Frontal cortex (tissue), 4 donors: Measurements from ENCODE around the gene C19orf85. TPM values are rescaled to one million over a fixed set of nuclear protein-coding genes. Genes with fewer than 3 reads are reported as not detected.

Experiments used
- DNase-seq, 2 donors: peaks; one replicate each; pipeline ENCODE4 v3.0.0; 2012; ENCODE audit warnings: low spot score in 2 of 2
- FAIRE-seq: peaks from 2 replicates; lab custom pipeline; 2012; peaks lifted over from hg19 to GRCh38; lab: Jason Lieb, UNC
- total RNA-seq: library from RNA; depleted of rRNA; stranded (reverse); fragments of >200 nt; gene quantifications from one replicate; pipeline ENCODE4 v1.2.3, GENCODE V29; 2014
- donor health status: control.
- donor health status: control.
- donor health status: control.

Gene C19orf85
- total RNA-seq, 1 donor from 2014 or later: not detected

- FAIRE-seq: no peak
- DNase-seq: no peak
Measured at GRCh38 chr19:55479451-55480230, 15.1 kb upstream of the C19orf85 start.

GRCh38 chr19:55479045-55479444 is 14.5 kb upstream of the C19orf85 start:
- DNase-seq (no peak), FAIRE-seq (no peak)

DNA sequence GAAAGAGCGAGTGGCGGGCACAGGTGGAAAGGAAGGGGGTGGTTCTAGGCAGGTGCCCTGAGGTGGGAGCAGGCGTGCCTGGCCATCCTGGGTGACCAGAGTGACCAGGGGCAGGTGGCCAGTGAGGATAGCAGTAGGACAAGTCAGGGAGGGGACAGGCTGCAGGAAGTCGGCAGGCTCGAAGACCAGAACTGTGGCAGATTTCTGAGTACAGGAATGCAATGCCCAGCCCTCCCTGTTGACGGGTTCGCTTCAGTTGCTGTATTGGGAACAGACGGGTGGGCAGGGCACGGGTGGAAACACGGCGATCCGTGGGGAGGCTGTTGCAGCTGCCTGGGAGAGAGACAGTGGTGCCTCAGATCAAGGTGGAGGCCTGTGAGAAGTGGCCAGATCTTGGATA is 13.8 kb upstream of the C19orf85 start:
- FAIRE-seq: no peak
- DNase-seq: no peak

GRCh38 chr19:55477905-55478304 is 13.4 kb upstream of the C19orf85 start:
- FAIRE-seq (no peak), DNase-seq (no peak)

DNA sequence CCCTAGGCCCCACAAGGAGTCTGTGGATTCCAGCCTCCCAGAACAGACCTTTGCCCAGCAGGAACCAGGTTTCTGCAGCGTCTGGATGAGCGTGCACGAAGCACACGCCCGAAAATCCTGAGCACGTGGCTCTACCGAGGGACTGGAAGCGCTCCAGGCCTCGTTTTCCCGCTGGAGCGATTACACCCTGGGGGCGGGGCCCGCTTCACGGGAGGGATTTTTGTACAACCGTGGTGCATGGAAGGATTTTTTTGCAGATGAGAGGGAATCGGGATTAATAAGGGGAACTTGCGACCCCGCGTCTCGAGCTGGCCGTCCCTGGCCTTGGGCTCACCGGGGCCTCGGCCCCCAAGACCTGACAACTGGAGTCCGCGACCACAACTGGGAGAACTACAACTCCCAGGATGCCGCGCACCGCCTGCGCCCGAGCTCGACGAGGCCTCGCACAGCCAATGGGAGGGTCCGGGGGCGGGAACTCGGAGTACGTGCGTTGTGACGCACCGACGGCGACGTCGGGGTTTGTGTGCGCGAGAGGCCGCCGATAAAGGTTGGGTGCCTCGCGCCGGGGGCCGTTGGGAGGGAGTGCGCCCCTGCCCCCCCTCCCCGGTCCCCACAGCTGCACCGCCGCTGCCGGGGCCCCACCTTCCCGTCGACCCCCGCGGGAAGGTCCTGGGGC is 11.7 kb upstream of the C19orf85 start, which contains the start of gene ZNF628:
ZNF628 (plus strand) TSS at position 518 of the 676 bp plus-strand sequence. CDS start 3,294 bp downstream, outside the sequence.
- peak; percentile 99 to 100 for DNase-seq
- no peak for FAIRE-seq

- FAIRE-seq: no peak
- no peak for DNase-seq
Measured at GRCh38 chr19:55474269-55475265, 10.0 kb upstream of the C19orf85 start.

- no peak for FAIRE-seq
- no peak for DNase-seq
Measured at GRCh38 chr19:55473225-55474012, 8.9 kb upstream of the C19orf85 start.

DNA sequence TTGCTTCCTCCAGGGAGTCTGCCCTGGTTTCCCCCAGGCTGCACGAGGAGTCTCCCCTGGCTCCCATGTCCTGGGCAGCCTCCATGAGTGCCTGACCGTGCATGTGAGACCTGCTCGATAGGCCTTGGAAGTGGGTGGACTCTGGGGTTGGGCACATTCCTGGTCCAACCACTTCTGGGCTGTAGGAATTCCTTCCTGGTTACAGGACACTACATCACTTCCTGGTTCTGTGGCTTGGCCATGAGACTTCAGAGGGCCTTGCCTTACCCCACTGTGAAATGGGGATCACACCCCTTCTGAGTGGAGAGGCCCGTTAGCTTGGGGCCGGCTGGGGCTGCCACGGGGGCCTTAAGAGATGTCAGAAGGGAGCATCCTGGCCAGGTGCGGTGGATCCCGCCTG is 7.9 kb upstream of the C19orf85 start:
- DNase-seq: no peak
- no peak for FAIRE-seq

GRCh38 chr19:55471266-55471665 is 6.7 kb upstream of the C19orf85 start:
- no peak for DNase-seq
- FAIRE-seq: no peak

GRCh38 chr19:55468054-55468393 is 3.5 kb upstream of the C19orf85 start:
- DNase-seq (no peak), FAIRE-seq (no peak)

- FAIRE-seq (no peak), DNase-seq (peak in 1 of 2 donors; percentile 86)
Measured at GRCh38 chr19:55467236-55468053, 2.9 kb upstream of the C19orf85 start.

GRCh38 chr19:55466241-55466614 is 1.7 kb upstream of the C19orf85 start:
- DNase-seq: no peak

DNA sequence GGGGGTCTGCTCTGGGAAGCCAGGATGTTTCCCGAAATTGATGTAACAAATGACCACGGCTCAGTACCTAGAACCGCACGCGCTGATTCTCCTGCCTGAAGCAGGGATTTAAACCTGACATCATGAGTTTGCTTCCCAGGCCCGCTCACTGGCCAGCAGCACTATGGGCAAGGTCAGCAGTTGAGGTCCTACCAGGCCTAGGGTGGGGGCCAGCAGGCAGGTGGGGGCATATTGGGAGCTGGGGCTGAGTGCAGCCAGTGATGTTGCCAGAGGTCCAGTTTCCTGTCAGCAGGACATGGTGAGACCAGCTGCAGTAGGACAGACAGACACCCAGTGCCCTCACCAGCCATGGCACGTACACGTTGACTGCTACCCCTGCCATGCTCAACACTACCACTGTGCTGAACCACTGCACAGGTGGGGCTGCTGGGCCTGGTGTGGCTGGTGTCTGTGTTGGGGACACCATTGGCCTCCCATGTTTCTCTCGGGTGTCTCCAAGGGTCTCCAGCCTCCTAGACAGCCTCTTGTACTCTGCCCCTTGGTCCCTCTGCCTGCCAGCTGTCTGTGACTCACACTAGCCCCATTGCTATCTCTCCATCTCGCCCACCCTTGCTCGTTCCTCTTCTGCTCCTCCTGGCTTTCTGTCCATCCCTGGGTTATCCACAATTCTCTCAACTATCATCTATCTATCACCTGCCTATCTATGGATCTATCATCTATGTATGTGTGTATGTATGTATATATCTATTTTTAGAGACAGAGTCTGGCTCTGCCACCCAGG is 1.1 kb upstream of the C19orf85 start:
- DNase-seq: no peak
- no peak for FAIRE-seq

More at GRCh38 chr19:55466241-55466614, 1.7 kb upstream of the C19orf85 start:
- no peak for FAIRE-seq

- DNase-seq (no peak), FAIRE-seq (no peak)
Measured at GRCh38 chr19:55464039-55464661, 401 bp downstream of the C19orf85 start.

DNA sequence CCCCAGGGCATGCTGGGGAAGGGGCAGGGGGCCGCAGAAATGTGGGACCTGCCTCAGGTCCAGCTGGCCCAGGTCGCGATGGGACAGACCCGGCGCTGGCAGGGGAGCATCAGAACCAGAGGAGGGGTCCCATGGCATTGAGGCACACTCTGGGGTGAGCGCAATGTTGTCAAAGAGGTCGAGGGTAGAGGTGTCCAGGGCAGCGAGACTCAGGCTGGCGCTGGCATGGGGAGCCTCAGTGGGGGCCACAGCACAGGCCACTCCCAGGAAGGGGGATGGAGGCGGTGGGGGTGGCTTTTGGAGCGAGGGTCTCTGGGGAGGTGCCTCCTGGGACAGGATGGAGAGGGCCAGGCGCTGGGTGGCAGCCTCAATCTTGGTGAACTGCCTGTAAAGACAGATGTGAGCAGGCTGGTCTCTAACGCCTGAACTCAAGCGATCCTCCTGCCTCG is 944 bp downstream of the C19orf85 start:
- DNase-seq: no peak

DNA sequence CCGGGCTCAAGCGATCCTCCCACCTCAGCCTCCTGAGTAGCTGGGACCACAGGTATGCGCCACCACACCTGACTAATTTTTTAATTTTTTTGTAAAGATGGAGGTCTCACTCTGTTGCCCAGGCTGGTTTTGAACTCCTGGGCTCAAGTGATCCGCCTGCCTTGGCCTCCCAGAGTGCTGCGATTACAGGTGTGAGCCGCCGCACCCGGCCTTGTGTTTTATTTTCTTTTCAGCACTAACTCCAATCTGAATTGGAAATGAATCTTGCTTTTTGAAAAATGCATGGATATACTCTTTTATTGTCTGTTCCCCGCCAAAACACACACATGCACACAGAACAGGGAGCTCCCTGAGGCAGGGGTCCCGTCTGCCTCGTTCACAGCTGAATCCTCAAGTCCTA is 1.8 kb downstream of the C19orf85 start:
- DNase-seq (no peak), FAIRE-seq (no peak)

More for the DNA sequence above, 944 bp downstream of the C19orf85 start:
- no peak for FAIRE-seq

- FAIRE-seq (no peak), DNase-seq (no peak)
Measured at GRCh38 chr19:55461974-55462626, 2.5 kb downstream of the C19orf85 start.
